ENCODE measurements around the gene MAP3K20. TPM values are rescaled to one million over a fixed set of nuclear protein-coding genes. Genes with fewer than 3 reads are reported as not detected.

MAP3K20 gene
- total and polyA plus RNA-seq, 2 donors (not counting 1 experiment from before 2014, with no cell fraction given): 105 to 138 TPM

DNA sequence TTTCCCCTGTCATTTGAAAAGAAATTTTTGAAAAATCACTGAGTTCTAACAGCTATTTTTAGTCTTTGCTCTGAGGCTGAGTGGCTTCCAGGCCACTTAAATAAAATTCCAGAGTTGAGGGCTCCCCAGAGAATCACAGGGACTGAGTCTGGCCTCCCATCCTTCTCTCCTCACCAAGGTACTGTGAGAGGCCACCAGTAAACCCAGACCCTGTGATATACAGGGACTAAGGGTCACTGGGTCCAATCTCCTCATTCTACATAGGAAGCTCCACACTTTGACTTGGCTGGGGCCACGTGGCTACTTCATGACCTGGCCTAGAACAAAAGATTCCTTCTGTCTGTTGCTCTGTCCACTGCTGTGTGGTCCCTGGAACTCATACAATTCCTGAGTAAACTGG is 155.8 kb downstream of the MAP3K20 start:
- no peaks in the 10 kb centered on the region for H3K4me1 ChIP-seq (ENCODE audit: control insufficient read depth, extremely low read depth, insufficient read depth, low read length)
- H3K4me2 ChIP-seq (ENCODE audit: extremely low read depth, insufficient read depth, low read length): no peak overlapping the region
- H3K27ac ChIP-seq (ENCODE audit: insufficient read depth, low read length): no peak overlapping the region
- no peaks in the 10 kb centered on the region for H3K79me2 ChIP-seq (ENCODE audit: control insufficient read depth, insufficient read depth, low read length)
- no peaks in the 10 kb centered on the region for H3K27me3 ChIP-seq (ENCODE audit: control insufficient read depth, insufficient read depth, low read length)
- H3K9me3 ChIP-seq (ENCODE audit: control insufficient read depth, insufficient read depth, low read depth, low read length): no peaks in the 10 kb centered on the region
- H3K4me3 ChIP-seq (replicated peaks in 1 of 4; ENCODE audit: control extremely low read depth in 1 of 4, insufficient read depth in 1 of 4, low read depth in 3 of 4, low read length in 4 of 4): no peak overlapping the region
- H4K20me1 ChIP-seq (ENCODE audit: control insufficient read depth, extremely low read depth, insufficient read depth, low read length): no peaks in the 10 kb centered on the region
- DNase-seq (ENCODE audit: low read depth in 2 of 2): no peak
- H3K9ac ChIP-seq (ENCODE audit: insufficient read depth, low read length): no peak overlapping the region
- no peak for TF ChIP-seq EZH2 (IDR thresholded peaks at IDR 0.05; ENCODE audit: low read length, missing control alignments)
- TF ChIP-seq, protein P1, sequence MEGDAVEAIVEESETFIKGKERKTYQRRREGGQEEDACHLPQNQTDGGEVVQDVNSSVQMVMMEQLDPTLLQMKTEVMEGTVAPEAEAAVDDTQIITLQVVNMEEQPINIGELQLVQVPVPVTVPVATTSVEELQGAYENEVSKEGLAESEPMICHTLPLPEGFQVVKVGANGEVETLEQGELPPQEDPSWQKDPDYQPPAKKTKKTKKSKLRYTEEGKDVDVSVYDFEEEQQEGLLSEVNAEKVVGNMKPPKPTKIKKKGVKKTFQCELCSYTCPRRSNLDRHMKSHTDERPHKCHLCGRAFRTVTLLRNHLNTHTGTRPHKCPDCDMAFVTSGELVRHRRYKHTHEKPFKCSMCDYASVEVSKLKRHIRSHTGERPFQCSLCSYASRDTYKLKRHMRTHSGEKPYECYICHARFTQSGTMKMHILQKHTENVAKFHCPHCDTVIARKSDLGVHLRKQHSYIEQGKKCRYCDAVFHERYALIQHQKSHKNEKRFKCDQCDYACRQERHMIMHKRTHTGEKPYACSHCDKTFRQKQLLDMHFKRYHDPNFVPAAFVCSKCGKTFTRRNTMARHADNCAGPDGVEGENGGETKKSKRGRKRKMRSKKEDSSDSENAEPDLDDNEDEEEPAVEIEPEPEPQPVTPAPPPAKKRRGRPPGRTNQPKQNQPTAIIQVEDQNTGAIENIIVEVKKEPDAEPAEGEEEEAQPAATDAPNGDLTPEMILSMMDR (conservative IDR thresholded peaks at IDR 0.05 in 1 of 2, IDR thresholded peaks at IDR 0.05 in 1 of 2; ENCODE audit: low read depth in 1 of 2, low read length in 2 of 2): no peak
- peaks cover 2% of the 10 kb centered on the region for H3K36me3 ChIP-seq (ENCODE audit: control insufficient read depth, insufficient read depth, low read length)
- no peak overlapping the region for H2AFZ ChIP-seq (ENCODE audit: low read length)

DNA sequence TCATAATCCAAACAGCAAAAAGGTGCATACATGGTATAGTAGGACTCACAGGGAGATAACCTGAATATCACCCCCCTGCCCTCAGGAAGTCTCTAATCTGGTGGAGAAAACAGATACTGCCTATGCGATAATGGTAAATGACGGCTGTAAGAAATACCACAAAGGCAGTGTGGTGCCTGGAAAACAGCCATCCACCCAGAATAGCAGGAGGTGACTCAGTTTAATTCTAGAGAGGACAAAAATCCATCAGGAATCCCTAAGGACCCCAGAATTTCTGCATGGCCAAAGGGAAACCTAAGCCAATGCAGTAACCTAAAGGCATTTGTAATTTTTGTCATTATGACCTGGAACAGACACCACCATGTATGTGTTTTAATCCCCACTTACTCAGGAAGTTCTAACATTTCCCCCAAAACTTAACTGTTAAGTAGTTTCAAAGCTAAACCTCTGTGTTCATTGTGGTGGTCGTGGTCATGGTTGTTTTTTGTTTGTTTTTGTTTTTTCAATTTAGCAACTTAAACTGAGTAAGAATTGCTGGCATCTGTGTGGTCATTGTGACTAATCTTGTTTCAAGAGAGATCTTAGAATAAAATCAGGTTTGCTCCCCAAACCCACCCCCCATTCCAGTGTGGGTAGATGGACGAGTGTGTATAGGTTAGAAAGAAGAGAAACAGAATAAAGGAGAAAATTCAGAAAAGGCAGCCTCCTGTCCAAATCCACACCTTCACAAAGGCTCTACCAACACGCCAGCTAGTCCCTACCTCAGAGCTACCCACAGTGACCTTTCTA is 157.5 kb downstream of the MAP3K20 start:
- H3K9ac ChIP-seq (ENCODE audit: insufficient read depth, low read length): no peak overlapping the region

More for the DNA sequence above, 157.5 kb downstream of the MAP3K20 start:
- TF ChIP-seq, protein P1 (conservative IDR thresholded peaks at IDR 0.05 in 1 of 2, IDR thresholded peaks at IDR 0.05 in 1 of 2; ENCODE audit: low read depth in 1 of 2, low read length in 2 of 2): no peak
- TF ChIP-seq EZH2 (IDR thresholded peaks at IDR 0.05; ENCODE audit: low read length, missing control alignments): no peak
- Histone ChIP-seq H3K27ac (ENCODE audit: insufficient read depth, low read length) (no peak overlapping the region), H3K36me3 (ENCODE audit: control insufficient read depth, insufficient read depth, low read length) (peaks cover 2% of the 10 kb centered on the region), H4K20me1 (ENCODE audit: control insufficient read depth, extremely low read depth, insufficient read depth, low read length) (no peaks in the 10 kb centered on the region), H2AFZ (ENCODE audit: low read length) (no peak overlapping the region), H3K79me2 (ENCODE audit: control insufficient read depth, insufficient read depth, low read length) (no peaks in the 10 kb centered on the region), H3K4me3 (replicated peaks in 1 of 4; ENCODE audit: control extremely low read depth in 1 of 4, insufficient read depth in 1 of 4, low read depth in 3 of 4, low read length in 4 of 4) (no peak overlapping the region), H3K4me1 (ENCODE audit: control insufficient read depth, extremely low read depth, insufficient read depth, low read length) (no peaks in the 10 kb centered on the region), H3K27me3 (ENCODE audit: control insufficient read depth, insufficient read depth, low read length) (no peaks in the 10 kb centered on the region), H3K4me2 (ENCODE audit: extremely low read depth, insufficient read depth, low read length) (no peak overlapping the region), H3K9me3 (ENCODE audit: control insufficient read depth, insufficient read depth, low read depth, low read length) (no peaks in the 10 kb centered on the region)
- peak in 1 of 2 donors; percentile 73 for DNase-seq (ENCODE audit: low read depth in 2 of 2)
